MM.1S (cell line): ENCODE measurements around the gene LRRC8B.

Source experiments
- DNase-seq: peaks from one replicate; pipeline ENCODE4 v3.0.0-alpha.2; 2015
- H2AFZ ChIP-seq: fragments of 300-600 bp; sonication (generic); 2 replicates; pipeline ENCODE4 v1.6.0; 2016; ENCODE audit warnings: antibody characterized with exemption, low read length
- H3F3A ChIP-seq: fragments of 300-600 bp; sonication (generic); 2 replicates; pipeline ENCODE4 v1.6.1; 2016; ENCODE audit warnings: mild to moderate bottlenecking, antibody characterized with exemption, low read length, moderate library complexity, mixed read lengths; ENCODE audit not compliant: insufficient read depth
- H3K27ac ChIP-seq: fragments of 300-600 bp; sonication (generic); 2 replicates; pipeline ENCODE4 v1.5.1; 2016; ENCODE audit warnings: mild to moderate bottlenecking, low read length
- H3K27me3 ChIP-seq: fragments of 300-600 bp; sonication (generic); replicated peaks from 2 replicates; pipeline ENCODE4 v1.6.0; 2016; ENCODE audit warnings: low read length; ENCODE audit not compliant: insufficient read depth
- H3K36me3 ChIP-seq: fragments of 300-600 bp; sonication (generic); replicated peaks from 2 replicates; pipeline ENCODE4 v1.6.1; 2016; ENCODE audit warnings: mild to moderate bottlenecking, low read length, mixed read lengths; ENCODE audit not compliant: insufficient read depth
- H3K4me1 ChIP-seq: fragments of 300-600 bp; sonication (generic); 2 replicates; pipeline ENCODE4 v1.6.1; 2016; ENCODE audit warnings: low read length, mixed read lengths
- H3K4me2 ChIP-seq: fragments of 300-600 bp; sonication (generic); 2 replicates; pipeline ENCODE4 v1.6.0; 2016; ENCODE audit warnings: low read depth, low read length
- H3K4me3 ChIP-seq: fragments of 300-600 bp; sonication (generic); 2 replicates; pipeline ENCODE4 v1.5.1; 2016; ENCODE audit warnings: low read length, mixed read lengths
- H3K79me2 ChIP-seq: fragments of 300-600 bp; sonication (generic); 2 replicates; pipeline ENCODE4 v1.6.1; 2016; ENCODE audit warnings: mixed run types, low read length, mixed read lengths
- H3K9ac ChIP-seq: fragments of 300-600 bp; sonication (generic); 2 replicates; pipeline ENCODE4 v1.6.1; 2016; ENCODE audit warnings: low read length, mixed read lengths
- H3K9me2 ChIP-seq: fragments of 300-600 bp; sonication (generic); replicated peaks from 2 replicates; pipeline ENCODE4 v1.6.1; 2016; ENCODE audit warnings: mild to moderate bottlenecking, low read length, mixed read lengths; ENCODE audit not compliant: insufficient read depth
- H3K9me3 ChIP-seq: fragments of 300-600 bp; sonication (generic); replicated peaks from 2 replicates; pipeline ENCODE4 v1.6.1; 2016; ENCODE audit warnings: mild to moderate bottlenecking, low read length, mixed read lengths; ENCODE audit not compliant: insufficient read depth
- H4K20me1 ChIP-seq: fragments of 300-600 bp; sonication (generic); 2 replicates; pipeline ENCODE4 v1.6.1; 2016; ENCODE audit warnings: mild to moderate bottlenecking, low read length, moderate library complexity, mixed read lengths; ENCODE audit not compliant: insufficient read depth
- CTCF ChIP-seq: fragments of 300-600 bp; sonication (generic); IDR thresholded peaks from 2 replicates; pipeline ENCODE4 v1.5.1; 2016; ENCODE audit warnings: antibody characterized with exemption, low read length, mixed read lengths
- EZH2 ChIP-seq: fragments of 300-600 bp; sonication (generic); optimal IDR thresholded peaks from 2 replicates; pipeline ENCODE3; 2017; ENCODE audit warnings: low read depth, mild to moderate bottlenecking, antibody characterized with exemption, low read length, mixed read lengths
- EZH2phosphoT487 ChIP-seq: fragments of 300-600 bp; sonication (generic); IDR thresholded peaks from 2 replicates; pipeline ENCODE4 v1.6.1; 2018; ENCODE audit warnings: antibody characterized with exemption, low read length

The LRRC8B gene

DNA sequence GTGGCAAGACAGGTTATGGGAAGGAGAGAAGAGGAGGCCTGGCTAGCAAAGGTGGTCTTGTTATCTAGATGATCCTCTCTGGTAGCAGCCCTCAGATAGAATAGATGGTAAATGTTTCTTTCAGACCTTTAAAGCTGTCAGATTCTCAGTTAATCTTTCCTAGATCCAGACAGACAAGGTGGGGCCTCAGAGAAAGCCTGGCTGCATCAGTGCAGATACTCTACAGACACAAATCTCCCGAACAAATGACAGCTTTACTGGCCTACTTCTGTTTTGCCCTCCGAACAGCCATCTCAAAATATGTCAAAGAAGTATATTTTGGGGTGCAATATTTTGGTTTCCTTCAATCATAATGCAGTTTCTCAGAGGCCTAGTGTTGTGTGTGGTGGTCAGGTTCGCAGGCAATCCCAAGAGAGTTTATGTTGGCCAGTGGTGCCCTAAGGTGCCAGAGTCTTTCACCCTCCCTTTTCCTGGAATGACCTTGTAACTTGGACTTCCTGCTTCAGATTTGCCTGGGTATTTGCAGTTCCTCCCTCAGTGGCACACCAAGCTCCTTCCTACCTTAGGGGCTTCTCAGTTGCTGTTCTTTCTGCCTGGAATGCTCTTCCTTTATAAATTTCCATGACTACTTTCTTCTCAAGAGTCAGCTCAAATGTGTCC, 7.0 kb downstream of the LRRC8B start:
- H3K9ac ChIP-seq: no peak overlapping the region
- H3K9me3 ChIP-seq: no peaks in the 10 kb centered on the region
- no peak overlapping the region for H3K27ac ChIP-seq
- H3K9me2 ChIP-seq: no peaks in the 10 kb centered on the region
- TF ChIP-seq CTCF (no peak), EZH2phosphoT487 (no peak), EZH2 (no peak)
- no peak overlapping the region for H3K4me2 ChIP-seq
- no peak overlapping the region for H2AFZ ChIP-seq
- H3K4me3 ChIP-seq: no peak overlapping the region
- H3F3A ChIP-seq: no peaks in the 10 kb centered on the region
- H4K20me1 ChIP-seq: no peaks in the 10 kb centered on the region
- H3K4me1 ChIP-seq: peaks cover 7% of the 10 kb centered on the region; the same call in 1 of the 2 replicates
- DNase-seq: no peak
- no peaks in the 10 kb centered on the region for H3K79me2 ChIP-seq
- no peaks in the 10 kb centered on the region for H3K27me3 ChIP-seq
- H3K36me3 ChIP-seq: no peaks in the 10 kb centered on the region

DNA sequence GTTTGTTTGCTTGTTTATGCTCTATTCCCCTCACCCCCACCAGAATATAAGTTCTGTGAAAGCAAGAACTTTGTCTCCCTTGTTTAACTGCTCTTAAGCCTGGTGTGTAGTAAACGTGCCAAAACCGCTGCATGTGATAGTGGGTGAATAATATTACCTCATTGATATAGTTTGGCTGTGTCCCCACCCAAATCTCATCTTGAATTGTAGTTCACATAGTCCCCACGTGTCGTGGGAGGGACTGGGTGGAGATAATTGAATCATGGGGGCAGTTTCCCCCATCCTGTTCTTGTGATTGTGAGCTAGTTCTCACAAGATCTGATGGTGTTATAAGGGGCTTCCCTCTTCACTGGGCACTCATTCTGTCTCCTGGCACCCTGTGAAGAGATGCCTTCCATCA, 7.6 kb downstream of the LRRC8B start:
- Histone ChIP-seq H3K4me1 (peaks cover 6% of the 10 kb centered on the region; the same call in 1 of the 2 replicates), H3K36me3 (no peaks in the 10 kb centered on the region), H3K9me2 (no peaks in the 10 kb centered on the region), H3K79me2 (no peaks in the 10 kb centered on the region), H3K4me3 (no peak overlapping the region), H3K4me2 (no peak overlapping the region), H2AFZ (no peak overlapping the region), H3K27me3 (no peaks in the 10 kb centered on the region), H3F3A (no peaks in the 10 kb centered on the region), H3K27ac (no peak overlapping the region), H4K20me1 (no peaks in the 10 kb centered on the region), H3K9ac (no peak overlapping the region), H3K9me3 (no peaks in the 10 kb centered on the region)
- DNase-seq: no peak
- TF ChIP-seq EZH2 (no peak), EZH2phosphoT487 (no peak), CTCF (no peak)

- H3F3A ChIP-seq: no peaks in the 10 kb centered on the region
- H3K79me2 ChIP-seq: no peaks in the 10 kb centered on the region
- no peaks in the 10 kb centered on the region for H3K4me1 ChIP-seq
- H3K4me2 ChIP-seq: no peak overlapping the region
- DNase-seq: no peak
- no peaks in the 10 kb centered on the region for H3K9me2 ChIP-seq
- no peak overlapping the region for H3K27ac ChIP-seq
- no peaks in the 10 kb centered on the region for H4K20me1 ChIP-seq
- no peak overlapping the region for H3K4me3 ChIP-seq
- TF ChIP-seq CTCF: no peak
- no peak for TF ChIP-seq EZH2
- no peak for TF ChIP-seq EZH2phosphoT487
- H3K27me3 ChIP-seq: no peaks in the 10 kb centered on the region
- H3K9ac ChIP-seq: no peak overlapping the region
- no peaks in the 10 kb centered on the region for H3K36me3 ChIP-seq
- H2AFZ ChIP-seq: no peak overlapping the region
- H3K9me3 ChIP-seq: no peaks in the 10 kb centered on the region
Measured at GRCh38 chr1:89532866-89533265, 8.2 kb downstream of the LRRC8B start.
